ENCODE measurements around the gene MBD4. TPM values are rescaled to one million over a fixed set of nuclear protein-coding genes. Genes with fewer than 3 reads are reported as not detected.

Gene MBD4
- total and polyA plus RNA-seq, 10 of the 15 experiments (the other 5 are each of a cell fraction or from before 2014, with no cell fraction given): 17.7 to 59.0 (median 49.0) TPM

GRCh38 chr3:129403450-129403849 lies 36.3 kb downstream of the MBD4 start (continued):
- TF ChIP-seq ZBTB4 (CRISPR knock-in tag; IDR thresholded peaks at IDR 0.05) (no peak), MEF2B (IDR thresholded peaks at IDR 0.05; ENCODE audit: partially characterized antibody, poor library complexity, severe bottlenecking) (no peak), TCF7 (IDR thresholded peaks at IDR 0.05; ENCODE audit: borderline replicate concordance) (no peak), E2F8 (IDR thresholded peaks at IDR 0.05; ENCODE audit: low read depth, partially characterized antibody) (no peak), IRF4 (IDR thresholded peaks at IDR 0.05; ENCODE audit: low read depth, low read length) (no peak)

GRCh38 chr3:129402616-129403015 lies 37.1 kb downstream of the MBD4 start:
- intact Hi-C loops (cut with micrococcal nuclease; ENCODE audit: unreplicated experiment): no loop called here
- H3K9me3 ChIP-seq (replicated peaks; ENCODE audit: control insufficient read depth, insufficient read depth, low read length): no peaks in the 10 kb centered on the region
- H3K4me3 ChIP-seq: no peak overlapping the region
- no peak overlapping the region for H3K9ac ChIP-seq (ENCODE audit: control insufficient read depth, insufficient read depth, low read length)
- H2AFZ ChIP-seq (ENCODE audit: control insufficient read depth, low read depth, low read length): no peak overlapping the region
- no peak for ATAC-seq
- DNase-seq (ENCODE audit: low read depth, low spot score): no peak
- no peaks in the 10 kb centered on the region; the same call in 1 of the 2 replicates for H4K20me1 ChIP-seq (ENCODE audit: control insufficient read depth, insufficient read depth)
- no peaks in the 10 kb centered on the region for H3K27me3 ChIP-seq (replicated peaks in 1 of 2; ENCODE audit: control insufficient read depth in 2 of 2, insufficient read depth in 2 of 2, low read length in 1 of 2)
- ChIA-PET SMC1A (ENCODE audit: uncharacterized antibody, unreplicated experiment) (interaction anchor here (2.3 to 19.4 kb wide), 3 partner anchors 11 to 35 kb away, joined by 5 to 275 read pairs (median 34); partner anchors contain the start of genes IFT122 and MBD4), CTCF (interaction anchor here (0.6 to 5.7 kb wide), 5 partner anchors 9 to 143 kb away, joined by 3 to 84 read pairs (median 5); no protein-coding TSS in a partner anchor), RAD21 (ENCODE audit: unreplicated experiment) (interaction anchor here (4.4 kb wide), 1 partner anchor 11 kb away, joined by 19 read pairs; no protein-coding TSS in a partner anchor), POLR2A (interaction anchor here (0.6 to 1.9 kb wide), 3 partner anchors 10 to 724 kb away, joined by 4 to 8 read pairs (median 6); partner anchors contain the start of genes IFT122 and MBD4)
- in situ Hi-C loops (cut with MboI): no loop called here
- H3K36me3 ChIP-seq (ENCODE audit: control insufficient read depth in 2 of 2, insufficient read depth in 2 of 2, low read length in 1 of 2): no peaks in the 10 kb centered on the region
- 95% methylated on average over 4 of the region's 4 CpGs for WGBS (ENCODE audit: insufficient coverage, insufficient replicate concordance, low lambda C conversion rate, missing lambda C conversion rate)
- BruUV-seq (replicated peaks): no TSS peak
- no peak overlapping the region for H3K27ac ChIP-seq (ENCODE audit: control insufficient read depth, insufficient read depth)
- H3K4me1 ChIP-seq (ENCODE audit: control insufficient read depth, insufficient read depth, low read length): peaks cover 2% of the 10 kb centered on the region
- peak; percentile 46; the same call in 1 of the 2 replicates for TF ChIP-seq SPI1 (IDR thresholded peaks at IDR 0.05; ENCODE audit: borderline replicate concordance, insufficient read depth, low read depth, low read length)
- no peak for TF ChIP-seq STAT3 (IDR thresholded peaks at IDR 0.05; ENCODE audit: low read depth, low read length)
- H3K79me2 ChIP-seq (ENCODE audit: control insufficient read depth, insufficient read depth, low read length): peaks cover 17% of the 10 kb centered on the region
- no peak for FAIRE-seq
- no peak overlapping the region for H3K4me2 ChIP-seq (ENCODE audit: control insufficient read depth, insufficient read depth)

Measured in GM12878 (cell line).